ENCODE measurements around the gene TAF1D.
"Not testable (repeated sequence)": the region's sequence is repeated elsewhere in the genome, so short reads cannot be mapped to it uniquely, and the experiment has no call there.

TAF1D gene

GRCh38 chr11:93746101-93746500 lies 4.8 kb upstream of the TAF1D start:
- DNase-seq, result no peak

- not testable (repeated sequence) for DNase-seq
These were observed 3.9 kb upstream of the TAF1D start for GRCh38 chr11:93745005-93745755.

- no peak for DNase-seq
These were observed 3.3 kb upstream of the TAF1D start for GRCh38 chr11:93744669-93745004.

- no peak for DNase-seq
These were observed 2.0 kb upstream of the TAF1D start for GRCh38 chr11:93743291-93743690.

GRCh38 chr11:93741882-93742226 lies 559 bp upstream of the TAF1D start:
- no peak for DNase-seq

GRCh38 chr11:93740730-93741093 lies 583 bp downstream of the TAF1D start:
- DNase-seq, result peak; percentile 69 to 74

GRCh38 chr11:93740031-93740729 lies 1.1 kb downstream of the TAF1D start:
- peak; percentile 60 to 65 for DNase-seq

GRCh38 chr11:93738647-93739081 lies 2.6 kb downstream of the TAF1D start:
- no peak for DNase-seq

- DNase-seq, result no peak
These were observed 3.2 kb downstream of the TAF1D start for GRCh38 chr11:93737904-93738612.

GRCh38 chr11:93736129-93736528 lies 5.2 kb downstream of the TAF1D start:
- DNase-seq, result no peak

GRCh38 chr11:93735627-93736026 lies 5.7 kb downstream of the TAF1D start:
- no peak for DNase-seq

- no peak for DNase-seq
These were observed 6.7 kb downstream of the TAF1D start for GRCh38 chr11:93734427-93735222.

GRCh38 chr11:93733474-93733873 lies 7.8 kb downstream of the TAF1D start:
- no peak for DNase-seq

GRCh38 chr11:93732237-93732892 lies 8.9 kb downstream of the TAF1D start:
- DNase-seq, result no peak

- no peak for DNase-seq
These were observed 10.9 kb downstream of the TAF1D start for GRCh38 chr11:93730108-93731107.

GRCh38 chr11:93729129-93729616 lies 12.1 kb downstream of the TAF1D start:
- DNase-seq, result no peak

GRCh38 chr11:93728792-93729128 lies 12.5 kb downstream of the TAF1D start:
- no peak for DNase-seq

- DNase-seq, result no peak
These were observed 13.1 kb downstream of the TAF1D start for GRCh38 chr11:93727985-93728791.

GRCh38 chr11:93724089-93724488 lies 17.2 kb downstream of the TAF1D start:
- DNase-seq, result no peak

GRCh38 chr11:93720522-93720921 lies 20.8 kb downstream of the TAF1D start:
- no peak for DNase-seq
